Measurements from ENCODE around the gene SLC22A16. TPM values are rescaled to one million over a fixed set of nuclear protein-coding genes. Genes with fewer than 3 reads are reported as not detected.

SLC22A16 gene
- total RNA-seq, 1 donor from 2014 or later = 0.22 TPM

- intact Hi-C loops (cut with DNase I) = no loop called here
- DNase-seq (ENCODE audit: low spot score) (no peak), ATAC-seq (no peak)
These were observed 57.8 kb downstream of the SLC22A16 start for GRCh38 chr6:110418594-110418993.

GRCh38 chr6:110415086-110415916 is 61.1 kb downstream of the SLC22A16 start, which contains the start of gene DDO:
TSS of gene DDO (minus strand) at chr6:110415575. CDS start at chr6:110413462, 2,113 bp downstream.
- intact Hi-C loops (cut with DNase I) = no loop called here
- peak; percentile 77 for ATAC-seq
- peak; percentile 64 for DNase-seq (ENCODE audit: low spot score)

DNA sequence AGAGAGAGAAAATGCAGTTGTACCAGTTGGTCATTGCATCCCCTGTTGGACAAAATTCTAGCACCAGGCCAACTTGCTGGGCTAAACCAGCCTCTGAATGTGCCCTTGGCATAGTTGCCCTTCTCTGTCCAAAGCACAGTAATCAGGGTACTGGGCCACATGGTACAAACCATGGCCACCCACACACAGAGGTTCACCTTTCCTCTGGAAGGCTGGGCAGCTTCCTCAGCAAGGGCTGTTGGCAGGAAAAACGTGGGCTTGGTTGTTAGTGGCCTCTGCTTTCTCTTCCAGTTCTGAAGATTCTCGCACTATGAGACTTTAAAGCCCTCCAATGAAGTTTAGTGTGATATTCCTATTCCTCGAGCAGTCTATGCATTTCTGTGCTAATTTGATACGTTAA is 61.7 kb downstream of the SLC22A16 start:
- ATAC-seq (peak; percentile 50), DNase-seq (ENCODE audit: low spot score) (no peak)
- intact Hi-C loops (cut with DNase I) = no loop called here

DNA sequence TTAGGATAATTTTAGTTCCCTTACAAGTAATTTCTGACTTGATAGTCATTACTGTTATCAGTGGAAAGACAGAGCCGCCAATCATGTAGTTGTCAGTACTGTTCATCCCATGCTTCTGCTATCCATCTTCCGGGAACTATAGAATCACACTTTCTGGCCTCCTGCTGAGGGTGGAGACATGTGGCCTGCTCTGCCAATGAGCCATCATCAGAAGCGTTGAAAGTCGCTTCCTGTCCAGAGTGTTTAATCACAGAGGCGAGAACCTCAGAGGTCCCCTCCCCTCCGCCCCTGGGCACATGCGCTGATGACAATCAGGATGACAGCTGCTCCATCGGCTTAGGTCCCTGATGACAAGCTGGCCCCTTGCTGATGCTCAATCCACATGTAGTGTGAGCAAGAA is 64.1 kb downstream of the SLC22A16 start:
- DNase-seq (ENCODE audit: low spot score) (no peak), ATAC-seq (no peak)
- intact Hi-C loops (cut with DNase I) = no loop called here

DNA sequence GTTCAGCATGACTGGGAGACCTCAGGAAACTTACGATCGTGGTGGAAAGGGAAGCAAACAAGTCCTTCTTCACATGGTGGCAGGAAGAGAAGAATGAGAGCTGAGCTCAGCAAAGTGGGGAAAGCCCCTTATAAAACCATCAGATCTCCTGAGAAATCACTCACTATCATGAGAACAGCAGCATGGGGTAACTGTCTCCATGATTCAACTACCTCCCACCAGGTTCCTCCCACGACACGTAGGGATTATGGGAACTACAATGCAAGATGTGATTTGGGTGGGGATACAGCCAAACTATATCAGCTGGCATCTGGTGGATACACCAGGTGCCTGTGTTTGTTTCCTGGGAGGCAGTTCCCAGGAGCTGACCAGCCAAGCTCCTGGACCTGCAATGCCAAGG is 65.9 kb downstream of the SLC22A16 start:
- intact Hi-C loops (cut with DNase I) = no loop called here
- DNase-seq (ENCODE audit: low spot score) (no peak), ATAC-seq (no peak)

GRCh38 chr6:110409794-110410193 is 66.6 kb downstream of the SLC22A16 start:
- intact Hi-C loops (cut with DNase I) = loop anchor here (10.0 kb wide), 1 partner anchor 235 kb away; the partner anchor contains the start of gene WASF1
- DNase-seq (ENCODE audit: low spot score) (no peak), ATAC-seq (no peak)

DNA sequence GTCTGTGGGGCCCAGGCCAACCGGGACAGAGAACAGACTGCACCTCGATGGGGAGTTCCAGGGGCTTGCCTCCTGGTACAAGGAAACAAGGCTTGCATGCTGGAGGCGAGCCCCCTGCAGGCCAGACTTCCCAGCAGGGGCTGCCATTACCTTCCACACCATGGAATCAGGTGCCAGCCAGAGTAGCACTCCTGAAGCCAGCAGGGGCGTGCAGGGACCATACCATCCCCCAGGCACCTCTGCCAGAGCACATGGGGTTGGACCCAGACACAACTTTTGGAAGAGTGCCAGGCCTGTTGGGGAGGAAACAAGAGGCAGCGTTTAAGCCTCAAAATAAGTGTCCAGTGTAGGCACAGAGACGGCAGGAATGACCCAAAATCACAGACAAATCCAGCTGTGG is 67.5 kb downstream of the SLC22A16 start:
- DNase-seq (ENCODE audit: low spot score) (no peak), ATAC-seq (no peak)
- intact Hi-C loops (cut with DNase I) = loop anchor here (10.0 kb wide), 1 partner anchor 234 kb away; the partner anchor contains the start of gene WASF1

GRCh38 chr6:110404607-110405006 is 71.8 kb downstream of the SLC22A16 start:
- DNase-seq (ENCODE audit: low spot score) (no peak), ATAC-seq (no peak)
- intact Hi-C loops (cut with DNase I) = loop anchor here (10.0 kb wide), 1 partner anchor 230 kb away; the partner anchor contains the start of gene WASF1

GRCh38 chr6:110401585-110402176 is 74.7 kb downstream of the SLC22A16 start:
- intact Hi-C loops (cut with DNase I) = loop anchor here (10.0 kb wide), 1 partner anchor 227 kb away; the partner anchor contains the start of gene WASF1
- DNase-seq (ENCODE audit: low spot score) = no peak
- no peak for ATAC-seq

DNA sequence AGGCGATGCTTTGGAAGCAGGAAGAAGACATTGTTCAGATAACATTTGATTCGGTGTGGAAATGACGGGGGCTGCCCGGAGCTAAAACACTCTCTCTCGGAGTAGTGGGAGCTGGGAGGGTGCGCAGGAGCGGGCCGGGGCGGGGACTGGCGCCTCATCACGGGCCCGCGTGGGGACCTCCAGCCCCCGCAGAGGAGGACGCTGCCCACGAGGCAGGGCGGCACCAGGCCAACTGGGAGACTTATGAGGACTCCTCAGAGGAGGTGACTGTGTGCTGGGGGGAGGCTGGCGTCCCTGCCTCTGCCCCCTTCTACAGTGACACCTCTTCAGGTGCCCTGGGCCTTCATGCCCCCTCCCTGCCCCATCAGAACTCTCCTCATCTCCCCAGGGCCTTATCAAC is 76.2 kb downstream of the SLC22A16 start:
- ATAC-seq (peak; percentile 6), DNase-seq (ENCODE audit: low spot score) (no peak)
- intact Hi-C loops (cut with DNase I) = loop anchor here (10.0 kb wide), 1 partner anchor 225 kb away; the partner anchor contains the start of gene WASF1

- intact Hi-C loops (cut with DNase I) = loop anchor here (10.0 kb wide), 1 partner anchor 225 kb away; the partner anchor contains the start of gene WASF1
- DNase-seq (ENCODE audit: low spot score) (peak; percentile 65), ATAC-seq (peak; percentile 79)
These were observed 77.0 kb downstream of the SLC22A16 start for GRCh38 chr6:110399219-110400071.

GRCh38 chr6:110398778-110399177 is 77.6 kb downstream of the SLC22A16 start:
- DNase-seq (ENCODE audit: low spot score) = no peak
- ATAC-seq = peak; percentile 47
- intact Hi-C loops (cut with DNase I) = no loop called here

DNA sequence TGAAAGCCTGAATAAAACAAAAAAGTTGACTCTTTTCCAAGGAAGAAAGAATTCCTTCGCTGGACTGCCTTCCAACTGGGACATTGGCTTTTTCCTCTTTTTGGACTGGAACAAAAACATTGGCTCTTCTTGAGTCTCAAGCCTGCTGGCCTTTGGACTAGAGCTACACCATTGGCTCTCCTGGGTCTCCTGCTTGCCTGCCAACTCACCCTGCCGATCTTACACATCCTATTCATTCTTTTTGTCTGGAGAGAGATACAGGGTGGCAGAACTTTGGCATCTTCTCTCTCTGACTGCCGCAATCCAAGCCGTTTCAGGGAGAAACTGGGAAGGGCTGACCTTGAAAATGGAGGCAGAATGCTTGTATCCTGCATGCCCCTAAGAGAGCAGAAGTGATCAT is 81.2 kb downstream of the SLC22A16 start:
- intact Hi-C loops (cut with DNase I) = no loop called here
- no peak for ATAC-seq
- no peak for DNase-seq (ENCODE audit: low spot score)

- ATAC-seq = no peak
These were observed 82.0 kb downstream of the SLC22A16 start for GRCh38 chr6:110394409-110394808.

GRCh38 chr6:110392727-110393126 is 83.7 kb downstream of the SLC22A16 start:
- intact Hi-C loops (cut with DNase I) = no loop called here
- ATAC-seq = no peak
- no peak for DNase-seq (ENCODE audit: low spot score)

More at GRCh38 chr6:110394409-110394808, 82.0 kb downstream of the SLC22A16 start:
- no peak for DNase-seq (ENCODE audit: low spot score)
- intact Hi-C loops (cut with DNase I) = no loop called here

DNA sequence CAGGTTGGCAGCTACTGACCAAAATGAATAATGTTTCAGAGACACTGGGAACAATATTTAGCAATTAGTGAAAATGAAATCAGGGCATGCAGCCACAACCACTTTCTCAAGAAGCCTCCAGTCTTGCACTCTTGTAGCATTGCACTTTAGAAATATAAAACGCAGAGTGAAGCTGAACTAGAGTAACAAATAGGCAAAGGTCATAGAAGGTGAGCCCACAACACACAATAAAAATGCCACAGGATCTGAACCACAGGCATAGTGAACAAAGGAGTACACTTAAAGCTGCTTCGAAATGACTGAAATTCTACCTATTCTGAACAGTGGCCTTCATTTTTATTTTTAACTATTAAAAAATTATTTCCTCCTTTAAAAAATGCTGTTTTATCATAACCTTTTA is 86.0 kb downstream of the SLC22A16 start:
- intact Hi-C loops (cut with DNase I) = no loop called here
- ATAC-seq (no peak), DNase-seq (ENCODE audit: low spot score) (no peak)

GRCh38 chr6:110389689-110390382 is 86.6 kb downstream of the SLC22A16 start:
- intact Hi-C loops (cut with DNase I) = no loop called here
- ATAC-seq = no peak

DNA sequence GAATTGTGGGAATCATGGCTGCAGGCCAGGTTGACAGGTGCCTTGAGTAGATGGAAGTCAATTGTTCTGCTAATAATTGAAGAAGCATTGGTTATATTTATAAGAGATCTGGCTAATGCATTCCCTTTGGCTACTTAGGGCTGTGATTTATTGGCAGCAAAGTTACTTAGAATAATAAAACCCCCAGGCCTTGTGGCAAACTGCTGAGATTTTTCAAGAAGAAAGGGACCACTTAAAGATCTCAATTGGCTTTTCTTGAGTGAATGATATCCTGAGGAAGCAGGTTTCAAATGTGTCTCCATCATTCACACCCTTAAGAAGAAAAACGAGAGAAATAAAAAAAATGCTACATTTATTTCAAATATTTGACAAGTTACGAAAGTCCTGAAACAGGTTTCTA is 88.4 kb downstream of the SLC22A16 start:
- no peak for DNase-seq (ENCODE audit: low spot score)
- ATAC-seq = no peak
- intact Hi-C loops (cut with DNase I) = no loop called here

More at GRCh38 chr6:110389689-110390382, 86.6 kb downstream of the SLC22A16 start:
- DNase-seq (ENCODE audit: low spot score) = no peak

Data from sciatic nerve (tissue), 2 donors.